Upper lobe of left lung (tissue), 6 donors: ENCODE measurements around the gene SLC25A13. TPM values are rescaled to one million over a fixed set of nuclear protein-coding genes. Genes with fewer than 3 reads are reported as not detected.

Experiments
- ATAC-seq, 2 donors: fragments of 200-7000 bp; cut with Tn5 transposase; one replicate each; pipeline ENCODE4 v1.9.1; 2022; ENCODE audit warnings: mild to moderate bottlenecking in 2 of 2, moderate library complexity in 2 of 2; ENCODE audit not compliant: low FRiP score in 2 of 2
- DNase-seq, 2 donors: peaks; one replicate each; pipeline ENCODE4 v3.0.0-alpha.2; 2019 to 2020
- H3K27ac ChIP-seq, 4 donors: fragments of 200-600 bp; sonication (generic); one replicate each; pipeline ENCODE4 v1.5.1; 2016 to 2019
- H3K27me3 ChIP-seq, 4 donors: fragments of 200-600 bp; sonication (generic); one replicate each; pipeline ENCODE4 v1.5.1; 2017 to 2019
- H3K36me3 ChIP-seq, 4 donors: fragments of 200-600 bp; sonication (generic); one replicate each; pipeline ENCODE4 v1.5.1; 2016 to 2019
- H3K4me1 ChIP-seq, 4 donors: fragments of 200-600 bp; sonication (generic); one replicate each; pipeline ENCODE4 v1.5.1; 2018 to 2019
- H3K4me3 ChIP-seq, 4 donors: fragments of 200-600 bp; sonication (generic); one replicate each; pipeline ENCODE4 v1.5.1; 2017 to 2019; ENCODE audit warnings: mild to moderate bottlenecking in 2 of 4, moderate library complexity in 1 of 4
- H3K9me3 ChIP-seq, 4 donors: fragments of 200-600 bp; sonication (generic); one replicate each; pipeline ENCODE4 v1.5.1; 2018 to 2019
- EP300 ChIP-seq, 4 donors: sonication (generic); formaldehyde crosslinking; IDR thresholded peaks; one replicate each; pipeline ENCODE4 v1.5.1; 2017; ENCODE audit warnings: antibody characterized with exemption in 4 of 4, control low read depth in 2 of 4
- POLR2A ChIP-seq, 4 donors: fragments of 450-650 bp; IDR thresholded peaks; one replicate each; pipeline ENCODE4 v1.5.1; 2016 to 2017; ENCODE audit warnings: antibody characterized with exemption in 4 of 4, mild to moderate bottlenecking in 2 of 4
- POLR2AphosphoS5 ChIP-seq, 2 donors: sonication (generic); formaldehyde crosslinking; IDR thresholded peaks; one replicate each; pipeline ENCODE4 v1.5.1; 2017; ENCODE audit warnings: antibody characterized with exemption in 2 of 2
- WGBS, 2 donors: methylation state at CpG; one replicate each; pipeline ENCODE4 v1.1.5; 2017 to 2018; 5-methylcytosine and 5-hydroxymethylcytosine counted together
- total RNA-seq, 6 donors: library from RNA; depleted of rRNA in 4 of 6; stranded (reverse); fragments of >200 nt in 4 of 6; gene quantifications; one replicate each; pipeline versions ENCODE4 v1.1.0 to v1.2.1, GENCODE V29; 2016 to 2021
- TF ChIP-seq, protein P1 (sequence below), 6 experiments: fragments of 450-650 bp in 4 of 6; fragments of 200-600 bp in 2 of 6; sonication (generic) in 2 of 6; IDR thresholded peaks; one replicate each; pipeline ENCODE4 v1.5.1; 2016 to 2019; ENCODE audit warnings: antibody characterized with exemption in 6 of 6
- donor health status: DM: no; HTN: no; CAD: no; lungs with moderate emphysema.
- donor health status: DM: no; HTN: yes; CAD: no; lungs with severe emphysema.

SLC25A13 gene
- total RNA-seq, 6 donors from 2014 or later = 21.4 to 39.7 (median 30.8) TPM

DNA sequence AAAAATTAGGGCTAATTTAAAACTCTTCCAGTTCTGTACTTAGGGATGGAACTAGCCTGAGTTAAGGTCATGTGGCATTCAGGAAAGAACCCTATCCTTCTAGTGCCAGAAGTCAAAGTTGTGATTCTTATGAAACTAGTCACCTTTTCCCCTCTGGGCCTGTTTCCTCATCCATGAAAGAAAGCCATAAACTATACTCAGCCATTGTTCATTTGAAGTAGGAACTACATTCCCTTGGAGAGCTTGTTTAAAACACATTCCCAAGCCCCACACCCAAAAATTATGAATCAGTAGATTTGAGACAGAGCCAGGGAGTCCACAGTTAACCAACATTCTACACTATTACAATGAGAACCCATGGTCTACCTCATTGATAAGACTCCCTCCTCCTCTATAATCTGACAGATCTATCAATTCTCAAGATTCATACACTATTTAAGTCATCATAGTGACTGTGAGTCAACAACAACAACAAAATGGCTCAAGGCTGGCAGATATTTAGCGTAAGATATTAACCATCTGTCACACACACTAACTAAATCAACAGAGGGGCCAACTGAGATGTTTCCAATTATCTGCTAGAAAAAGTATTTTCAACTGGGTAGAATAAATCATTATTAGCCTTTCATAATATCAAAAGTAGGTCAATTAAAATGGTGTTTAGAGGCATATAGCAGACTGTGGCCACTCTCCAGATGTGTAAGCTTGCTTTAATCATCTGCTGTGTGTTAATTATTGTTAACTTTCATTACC is 102.3 kb downstream of the SLC25A13 start:
- no peak for TF ChIP-seq POLR2A (IDR thresholded peaks at IDR 0.05)
- TF ChIP-seq EP300 (IDR thresholded peaks at IDR 0.05) = no peak
- TF ChIP-seq, protein P1, sequence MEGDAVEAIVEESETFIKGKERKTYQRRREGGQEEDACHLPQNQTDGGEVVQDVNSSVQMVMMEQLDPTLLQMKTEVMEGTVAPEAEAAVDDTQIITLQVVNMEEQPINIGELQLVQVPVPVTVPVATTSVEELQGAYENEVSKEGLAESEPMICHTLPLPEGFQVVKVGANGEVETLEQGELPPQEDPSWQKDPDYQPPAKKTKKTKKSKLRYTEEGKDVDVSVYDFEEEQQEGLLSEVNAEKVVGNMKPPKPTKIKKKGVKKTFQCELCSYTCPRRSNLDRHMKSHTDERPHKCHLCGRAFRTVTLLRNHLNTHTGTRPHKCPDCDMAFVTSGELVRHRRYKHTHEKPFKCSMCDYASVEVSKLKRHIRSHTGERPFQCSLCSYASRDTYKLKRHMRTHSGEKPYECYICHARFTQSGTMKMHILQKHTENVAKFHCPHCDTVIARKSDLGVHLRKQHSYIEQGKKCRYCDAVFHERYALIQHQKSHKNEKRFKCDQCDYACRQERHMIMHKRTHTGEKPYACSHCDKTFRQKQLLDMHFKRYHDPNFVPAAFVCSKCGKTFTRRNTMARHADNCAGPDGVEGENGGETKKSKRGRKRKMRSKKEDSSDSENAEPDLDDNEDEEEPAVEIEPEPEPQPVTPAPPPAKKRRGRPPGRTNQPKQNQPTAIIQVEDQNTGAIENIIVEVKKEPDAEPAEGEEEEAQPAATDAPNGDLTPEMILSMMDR (IDR thresholded peaks at IDR 0.05) = no peak
- Histone ChIP-seq H3K27me3 (no peaks in the 10 kb centered on the region), H3K27ac (no peak overlapping the region), H3K4me1 (peaks cover 0 to 6% (median 0%) of the 10 kb centered on the region in 4 donors), H3K4me3 (no peak overlapping the region), H3K9me3 (no peaks in the 10 kb centered on the region), H3K36me3 (no peaks in the 10 kb centered on the region)
- WGBS, 2 donors = 86 to 96% methylated on average over 1 of the region's 1 CpG
- ATAC-seq (peak in 1 of 2 donors; percentile 85), DNase-seq (no peak)

DNA sequence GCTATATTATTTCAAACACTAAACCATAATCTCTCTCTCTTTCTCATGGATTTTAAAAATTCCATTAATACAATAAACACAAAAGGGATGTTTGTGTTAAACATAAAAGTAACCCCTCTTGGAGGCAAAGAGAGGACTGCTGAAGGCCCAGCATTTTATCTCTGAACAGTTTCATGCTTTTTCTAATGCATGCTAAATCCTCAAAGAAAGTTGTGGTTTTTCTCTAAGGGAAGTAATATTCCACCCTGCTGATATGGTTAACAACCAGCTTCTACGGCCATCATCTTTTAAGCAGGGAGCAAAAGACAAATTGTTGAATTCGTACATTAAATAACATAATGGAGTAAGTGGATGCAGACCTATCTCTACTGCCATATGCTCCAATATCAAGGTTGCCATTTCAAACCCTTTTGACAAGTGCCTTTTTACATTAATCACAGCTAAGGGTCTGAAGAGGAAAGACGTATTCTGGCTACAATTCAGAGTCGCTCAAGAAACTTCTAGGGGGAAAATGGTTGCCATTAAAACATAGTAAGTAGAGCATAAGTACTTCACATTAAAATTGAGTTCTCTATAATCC is 103.1 kb downstream of the SLC25A13 start:
- H3K4me1 ChIP-seq = peaks cover 0 to 6% (median 0%) of the 10 kb centered on the region in 4 donors
- whole genome bisulfite sequencing, 2 donors = 70 to 73% methylated on average over 4 of the region's 4 CpGs
- no peaks in the 10 kb centered on the region for H3K9me3 ChIP-seq
- TF ChIP-seq POLR2AphosphoS5 (IDR thresholded peaks at IDR 0.05) = no peak
- TF ChIP-seq POLR2A (IDR thresholded peaks at IDR 0.05) = no peak
- no peak for TF ChIP-seq EP300 (IDR thresholded peaks at IDR 0.05)
- TF ChIP-seq, protein P1 (IDR thresholded peaks at IDR 0.05) = no peak
- ATAC-seq = no peak
- DNase-seq = no peak
- H3K27me3 ChIP-seq = no peaks in the 10 kb centered on the region
- no peak overlapping the region for H3K4me3 ChIP-seq
- H3K36me3 ChIP-seq = no peaks in the 10 kb centered on the region
- no peak overlapping the region for H3K27ac ChIP-seq

DNA sequence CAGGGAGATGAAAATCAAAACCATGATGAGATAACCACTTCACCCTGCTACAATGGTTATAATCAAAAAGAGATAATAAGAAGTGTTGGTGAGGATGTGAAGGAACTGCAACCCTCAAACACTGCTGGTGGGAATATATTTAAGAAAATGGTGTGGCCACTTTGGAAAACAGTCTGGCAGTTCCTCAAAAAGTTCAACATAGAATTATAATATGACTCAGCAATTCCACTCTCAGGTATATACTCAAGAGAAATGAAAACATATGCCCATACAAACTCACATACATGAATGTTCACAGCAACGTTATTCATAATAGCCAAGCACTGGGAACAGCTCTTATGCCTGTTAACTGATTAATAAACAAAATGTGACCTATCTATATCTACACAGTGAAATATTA is 104.8 kb downstream of the SLC25A13 start:
- no peaks in the 10 kb centered on the region for H3K36me3 ChIP-seq
- WGBS, 2 donors = 77% methylated on average over 1 of the region's 1 CpG

DNA sequence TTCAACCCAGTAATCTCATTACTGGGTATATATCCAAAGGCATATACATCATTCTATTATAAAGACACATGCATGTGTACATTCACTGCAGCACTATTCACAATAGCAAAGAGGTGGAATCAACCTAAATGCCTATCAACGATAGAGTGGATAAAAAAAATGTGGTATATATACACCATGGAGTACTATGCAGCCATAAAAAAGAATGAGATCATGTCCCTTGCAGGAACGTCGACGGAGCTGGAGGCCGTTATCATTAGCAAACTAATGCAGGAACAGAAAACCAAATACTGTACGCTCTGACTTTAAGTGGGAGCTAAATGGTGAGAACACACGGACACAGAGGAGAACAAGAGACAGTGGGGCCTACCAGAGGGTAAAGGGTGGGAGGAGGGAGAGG is 105.5 kb downstream of the SLC25A13 start:
- Histone ChIP-seq H3K9me3 (no peaks in the 10 kb centered on the region), H3K27me3 (no peaks in the 10 kb centered on the region), H3K4me1 (peaks cover 0 to 6% (median 0%) of the 10 kb centered on the region in 4 donors), H3K27ac (no peak overlapping the region), H3K4me3 (no peak overlapping the region), H3K36me3 (no peaks in the 10 kb centered on the region)
- WGBS, 2 donors = 89 to 99% methylated on average over 7 of the region's 7 CpGs
- no peak for ATAC-seq
- DNase-seq = no peak
- TF ChIP-seq POLR2AphosphoS5 (IDR thresholded peaks at IDR 0.05) (no peak), EP300 (IDR thresholded peaks at IDR 0.05) (no peak), POLR2A (IDR thresholded peaks at IDR 0.05) (no peak)
- TF ChIP-seq, protein P1 (IDR thresholded peaks at IDR 0.05) = no peak

More for the DNA sequence above, 104.8 kb downstream of the SLC25A13 start:
- no peak overlapping the region for H3K27ac ChIP-seq
- H3K27me3 ChIP-seq = no peaks in the 10 kb centered on the region
- DNase-seq = no peak
- TF ChIP-seq POLR2AphosphoS5 (IDR thresholded peaks at IDR 0.05) (no peak), EP300 (IDR thresholded peaks at IDR 0.05) (no peak), POLR2A (IDR thresholded peaks at IDR 0.05) (no peak)
- TF ChIP-seq, protein P1 (IDR thresholded peaks at IDR 0.05) = no peak
- no peak for ATAC-seq
- H3K4me3 ChIP-seq = no peak overlapping the region
- no peaks in the 10 kb centered on the region for H3K9me3 ChIP-seq
- H3K4me1 ChIP-seq = peaks cover 0 to 6% (median 0%) of the 10 kb centered on the region in 4 donors
